Upper lobe of right lung (tissue), 1 donor: ENCODE measurements around the gene ARHGAP44. TPM values are rescaled to one million over a fixed set of nuclear protein-coding genes. Genes with fewer than 3 reads are reported as not detected.

Experiments used
- ATAC-seq: fragments of 200-7000 bp; cut with Tn5 transposase; one replicate; pipeline ENCODE4 v1.9.1; 2020; ENCODE audit warnings: mild to moderate bottlenecking, moderate library complexity
- DNase-seq: peaks from one replicate; pipeline ENCODE4 v3.0.0-alpha.2; 2020
- H3K27ac ChIP-seq: fragments of 200-600 bp; one replicate; pipeline ENCODE4 v1.8.0; 2022
- H3K27me3 ChIP-seq: fragments of 200-600 bp; one replicate; pipeline ENCODE4 v1.8.0; 2022; ENCODE audit warnings: mild to moderate bottlenecking
- H3K36me3 ChIP-seq: fragments of 200-600 bp; one replicate; pipeline ENCODE4 v1.8.0; 2022
- H3K4me1 ChIP-seq: fragments of 200-600 bp; one replicate; pipeline ENCODE4 v1.8.0; 2022
- H3K4me3 ChIP-seq: fragments of 200-600 bp; one replicate; pipeline ENCODE4 v1.8.0; 2022; ENCODE audit warnings: mild to moderate bottlenecking
- H3K9me3 ChIP-seq: fragments of 200-600 bp; one replicate; pipeline ENCODE4 v1.8.0; 2022
- intact Hi-C: fragments of 100-400 bp; cut with DNase I; formaldehyde crosslinking; loops from one replicate; pipeline ENCODE4 v1.11.0; 2022
- total RNA-seq: library from RNA; stranded (reverse); fragmentation: NEBNext Ultra II Directional; extraction: Animal tissue kit (Norgen Biotek cat#: 25700); gene quantifications from one replicate; pipeline ENCODE4 v1.2.1, GENCODE V29; 2021
- TF ChIP-seq, protein P1 (sequence below): fragments of 200-600 bp; IDR thresholded peaks from one replicate; pipeline ENCODE4 v1.8.0; 2022; ENCODE audit warnings: antibody characterized with exemption
- donor health status: DM: no; HTN: yes; CAD: no; lungs with severe emphysema.

The ARHGAP44 gene
- total RNA-seq, 1 donor from 2014 or later = 41.2 TPM

DNA sequence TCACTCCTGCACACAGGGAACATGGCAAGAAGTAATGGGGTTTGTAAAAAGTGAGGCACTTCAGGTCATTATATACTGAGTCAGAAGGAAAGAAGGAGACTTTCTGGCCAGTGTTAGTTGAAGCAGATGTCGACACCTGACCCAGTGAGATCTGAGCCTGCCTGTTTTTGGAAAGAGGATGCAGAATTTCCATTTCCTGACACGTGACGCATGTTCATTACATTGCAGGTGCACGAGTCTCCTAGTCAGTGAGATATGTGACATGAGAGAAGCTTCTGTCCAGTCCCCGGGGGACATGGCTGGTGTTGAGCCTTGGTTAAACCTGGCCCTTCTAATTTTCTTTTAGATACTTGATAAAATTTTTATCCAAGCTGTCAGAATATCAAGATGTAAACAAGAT is 166.2 kb downstream of the ARHGAP44 start:
- intact Hi-C loops = no loop called here
- ATAC-seq (no peak), DNase-seq (no peak)
- Histone ChIP-seq H3K4me1 (no peaks in the 10 kb centered on the region), H3K27ac (no peak overlapping the region), H3K36me3 (peaks cover 7% of the 10 kb centered on the region), H3K27me3 (no peaks in the 10 kb centered on the region), H3K4me3 (no peak overlapping the region), H3K9me3 (no peaks in the 10 kb centered on the region)
- TF ChIP-seq, protein P1, sequence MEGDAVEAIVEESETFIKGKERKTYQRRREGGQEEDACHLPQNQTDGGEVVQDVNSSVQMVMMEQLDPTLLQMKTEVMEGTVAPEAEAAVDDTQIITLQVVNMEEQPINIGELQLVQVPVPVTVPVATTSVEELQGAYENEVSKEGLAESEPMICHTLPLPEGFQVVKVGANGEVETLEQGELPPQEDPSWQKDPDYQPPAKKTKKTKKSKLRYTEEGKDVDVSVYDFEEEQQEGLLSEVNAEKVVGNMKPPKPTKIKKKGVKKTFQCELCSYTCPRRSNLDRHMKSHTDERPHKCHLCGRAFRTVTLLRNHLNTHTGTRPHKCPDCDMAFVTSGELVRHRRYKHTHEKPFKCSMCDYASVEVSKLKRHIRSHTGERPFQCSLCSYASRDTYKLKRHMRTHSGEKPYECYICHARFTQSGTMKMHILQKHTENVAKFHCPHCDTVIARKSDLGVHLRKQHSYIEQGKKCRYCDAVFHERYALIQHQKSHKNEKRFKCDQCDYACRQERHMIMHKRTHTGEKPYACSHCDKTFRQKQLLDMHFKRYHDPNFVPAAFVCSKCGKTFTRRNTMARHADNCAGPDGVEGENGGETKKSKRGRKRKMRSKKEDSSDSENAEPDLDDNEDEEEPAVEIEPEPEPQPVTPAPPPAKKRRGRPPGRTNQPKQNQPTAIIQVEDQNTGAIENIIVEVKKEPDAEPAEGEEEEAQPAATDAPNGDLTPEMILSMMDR = no peak

DNA sequence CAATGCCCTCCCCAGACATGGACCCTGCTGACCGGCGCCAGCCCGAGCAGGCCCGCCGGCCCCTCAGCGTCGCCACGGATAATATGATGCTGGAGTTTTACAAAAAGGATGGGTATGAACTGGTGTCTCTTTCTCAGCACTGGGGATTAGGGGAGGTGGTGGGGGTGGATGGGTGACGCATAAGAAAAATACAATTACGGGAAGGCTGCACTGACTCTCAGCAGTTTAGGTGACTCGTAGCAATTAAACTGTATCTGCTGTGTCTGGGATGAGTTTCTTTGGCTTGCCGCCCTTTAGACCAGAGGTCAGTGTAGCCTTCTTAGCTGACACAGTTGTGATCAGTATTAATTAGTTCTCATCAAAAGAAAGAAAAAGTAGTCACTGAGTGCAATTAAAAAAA is 169.5 kb downstream of the ARHGAP44 start:
- TF ChIP-seq, protein P1 = no peak
- intact Hi-C loops = no loop called here
- no peaks in the 10 kb centered on the region for H3K27me3 ChIP-seq
- no peak overlapping the region for H3K27ac ChIP-seq
- DNase-seq = no peak
- ATAC-seq = no peak
- H3K9me3 ChIP-seq = no peaks in the 10 kb centered on the region
- peaks cover 7% of the 10 kb centered on the region for H3K36me3 ChIP-seq
- H3K4me3 ChIP-seq = no peak overlapping the region
- H3K4me1 ChIP-seq = no peaks in the 10 kb centered on the region

DNA sequence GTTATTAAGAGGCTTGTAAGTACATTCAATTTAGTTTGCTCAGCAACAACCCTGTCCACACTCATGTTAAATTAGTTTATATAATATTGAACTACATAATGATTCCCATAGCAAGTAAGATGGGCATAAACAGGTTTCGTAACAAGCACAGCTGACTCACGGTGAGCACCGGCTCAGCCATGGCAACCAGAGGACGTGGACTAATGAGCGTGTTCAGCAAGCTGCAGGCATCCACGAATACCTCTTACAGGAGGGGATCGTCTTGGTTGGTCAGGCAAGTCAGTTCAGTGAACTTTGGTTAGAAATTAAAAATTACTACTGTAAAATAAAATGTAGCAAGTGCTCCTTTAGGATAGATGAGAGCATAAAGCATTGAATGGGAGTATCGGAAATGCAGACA is 170.1 kb downstream of the ARHGAP44 start:
- H3K36me3 ChIP-seq = peaks cover 7% of the 10 kb centered on the region
- intact Hi-C loops = no loop called here
- ATAC-seq = no peak

DNA sequence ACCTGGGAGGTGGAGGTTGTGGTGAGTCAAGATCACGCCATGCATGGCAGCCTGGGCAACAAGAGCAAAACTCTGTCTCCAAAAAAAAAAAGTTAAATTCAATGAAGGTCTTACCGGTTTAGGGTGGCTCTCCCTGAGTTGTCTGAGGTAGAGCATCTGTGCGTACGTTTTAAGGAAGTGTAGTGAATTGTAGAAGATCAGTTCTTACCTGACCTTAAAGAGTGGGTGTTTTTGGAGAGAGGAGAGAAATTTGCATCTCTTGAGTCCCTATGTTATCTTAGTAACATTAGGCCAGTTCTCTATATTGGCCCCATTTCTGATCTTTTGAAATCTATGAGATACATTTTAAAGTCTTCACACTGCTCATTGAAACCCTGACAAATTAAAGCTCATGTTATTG is 172.4 kb downstream of the ARHGAP44 start:
- ATAC-seq = no peak
- intact Hi-C loops = no loop called here
- peaks cover 2% of the 10 kb centered on the region for H3K36me3 ChIP-seq

More for the DNA sequence above, 170.1 kb downstream of the ARHGAP44 start:
- DNase-seq = no peak
- H3K4me3 ChIP-seq = no peak overlapping the region
- H3K4me1 ChIP-seq = no peaks in the 10 kb centered on the region
- no peaks in the 10 kb centered on the region for H3K27me3 ChIP-seq
- TF ChIP-seq, protein P1 = no peak
- no peaks in the 10 kb centered on the region for H3K9me3 ChIP-seq
- no peak overlapping the region for H3K27ac ChIP-seq

DNA sequence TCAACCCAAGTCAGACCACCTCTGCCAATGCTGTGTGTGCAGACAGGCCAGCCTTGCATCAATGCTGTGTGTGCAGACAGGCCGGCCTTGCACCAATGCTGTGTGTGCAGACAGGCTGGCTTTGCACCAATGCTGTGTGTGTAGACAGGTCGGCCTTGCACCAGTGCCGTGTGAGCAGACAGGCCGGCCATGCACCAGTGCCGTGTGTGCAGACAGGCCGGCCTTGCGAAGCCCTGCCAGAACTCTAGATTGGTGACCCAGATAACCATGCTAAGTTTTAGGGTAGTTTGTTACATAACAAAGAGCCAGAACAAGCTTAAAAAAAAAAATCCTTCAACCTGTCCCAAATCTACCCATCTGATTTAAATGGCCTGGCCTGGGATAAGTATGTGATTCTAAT is 174.2 kb downstream of the ARHGAP44 start:
- TF ChIP-seq, protein P1 = no peak
- Histone ChIP-seq H3K27ac (no peak overlapping the region), H3K36me3 (no peaks in the 10 kb centered on the region), H3K4me3 (no peak overlapping the region), H3K27me3 (no peaks in the 10 kb centered on the region), H3K9me3 (no peaks in the 10 kb centered on the region), H3K4me1 (no peaks in the 10 kb centered on the region)
- ATAC-seq = no peak
- intact Hi-C loops = no loop called here
- DNase-seq = no peak

More for the DNA sequence above, 172.4 kb downstream of the ARHGAP44 start:
- Histone ChIP-seq H3K4me1 (no peaks in the 10 kb centered on the region), H3K27me3 (no peaks in the 10 kb centered on the region), H3K9me3 (no peaks in the 10 kb centered on the region), H3K4me3 (no peak overlapping the region), H3K27ac (no peak overlapping the region)
- DNase-seq = no peak
- TF ChIP-seq, protein P1 = no peak

DNA sequence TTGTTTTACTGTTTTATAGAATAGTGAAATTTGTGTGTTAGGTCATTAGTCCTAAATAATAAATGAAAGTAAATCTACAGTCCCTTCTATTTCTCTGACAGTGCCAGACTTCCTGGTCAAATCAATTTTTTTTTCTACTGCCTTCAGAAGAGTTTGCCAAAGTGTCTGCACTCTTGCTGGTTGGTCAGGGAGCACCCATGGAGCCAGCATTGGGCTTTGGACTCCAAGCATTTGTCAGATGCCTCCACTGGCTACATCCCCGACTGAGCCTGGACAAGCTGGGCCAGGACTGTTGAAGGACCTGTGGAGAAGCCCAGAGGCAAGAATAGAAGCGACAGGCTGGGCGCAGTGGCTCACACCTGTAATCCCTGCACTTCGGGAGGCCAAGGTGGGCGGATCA is 174.9 kb downstream of the ARHGAP44 start:
- no peaks in the 10 kb centered on the region for H3K27me3 ChIP-seq
- H3K4me1 ChIP-seq = no peaks in the 10 kb centered on the region
- no peaks in the 10 kb centered on the region for H3K9me3 ChIP-seq
- TF ChIP-seq, protein P1 = no peak
- H3K27ac ChIP-seq = no peak overlapping the region
- DNase-seq = no peak
- no peak overlapping the region for H3K4me3 ChIP-seq
- no peak for ATAC-seq
- H3K36me3 ChIP-seq = no peaks in the 10 kb centered on the region
- intact Hi-C loops = no loop called here
